Tibial artery (tissue), 4 donors: ENCODE results near the gene IGSF1.
"Not testable (repeated sequence)": the region's sequence is repeated elsewhere in the genome, so short reads cannot be mapped to it uniquely, and the experiment has no call there.

ENCODE experiments used
- DNase-seq, 2 donors: peaks; one replicate each; pipeline ENCODE4 v3.0.0-alpha.2; 2019
- H3K27ac ChIP-seq, 2 donors: fragments of 200-600 bp; sonication (generic) in 1 of 2; 1 replicate in 1 of 2; 2 replicates in 1 of 2; pipeline ENCODE4 v1.5.1; 2018 to 2019; ENCODE audit warnings: mild to moderate bottlenecking in 1 of 2
- H3K27me3 ChIP-seq, 2 donors: fragments of 200-600 bp; sonication (generic) in 1 of 2; one replicate each; pipeline versions ENCODE4 v1.5.1 to v1.6.0; 2016 to 2019
- H3K36me3 ChIP-seq, 3 donors: fragments of 200-600 bp; sonication (generic) in 2 of 3; one replicate each; pipeline ENCODE4 v1.5.1; 2016 to 2019; ENCODE audit warnings: mild to moderate bottlenecking in 2 of 3
- H3K4me1 ChIP-seq, 4 donors: fragments of 200-600 bp; sonication (generic) in 2 of 4; 1 replicate in 3 of 4; 2 replicates in 1 of 4; pipeline ENCODE4 v1.5.1; 2016 to 2019
- H3K4me3 ChIP-seq, 2 donors: fragments of 200-600 bp; sonication (generic) in 1 of 2; 1 replicate in 1 of 2; 2 replicates in 1 of 2; pipeline ENCODE4 v1.5.1; 2018 to 2019; ENCODE audit warnings: mild to moderate bottlenecking in 2 of 2
- H3K9me3 ChIP-seq, 3 donors: fragments of 200-600 bp; sonication (generic) in 1 of 3; one replicate each; pipeline ENCODE4 v1.5.1; 2016 to 2019
- CTCF ChIP-seq, 2 experiments: fragments of 200-600 bp in 1 of 2; fragments of 450-650 bp in 1 of 2; IDR thresholded peaks; one replicate each; pipeline ENCODE4 v1.5.1; 2017 to 2019; ENCODE audit warnings: antibody characterized with exemption in 2 of 2, mild to moderate bottlenecking in 1 of 2, moderate library complexity in 1 of 2
- intact Hi-C: fragments of 100-400 bp; cut with DNase I; formaldehyde crosslinking; loops from one replicate; pipeline ENCODE4 v1.15.0; 2023; ENCODE audit warnings: low total_unique reads

IGSF1 gene

DNA sequence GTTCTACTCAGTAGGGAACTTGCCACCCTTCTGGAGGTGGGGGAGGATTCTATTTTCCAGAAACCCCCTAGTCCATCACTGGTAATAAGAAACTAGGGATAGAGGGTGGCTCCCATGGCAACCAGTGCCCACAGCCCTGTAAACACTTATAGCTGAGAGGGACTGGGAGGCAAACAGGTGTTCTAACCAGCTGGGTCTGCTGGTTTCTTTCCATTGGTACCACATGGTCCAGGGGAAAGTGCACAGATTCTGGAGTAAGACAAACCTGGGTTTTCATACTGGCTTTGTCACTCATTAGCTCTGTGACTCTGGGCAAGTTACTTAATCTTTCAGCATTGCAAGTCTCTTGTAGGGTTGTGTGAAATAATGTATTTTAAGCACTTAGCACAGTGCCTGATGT is 26.9 kb downstream of the IGSF1 start:
- H3K36me3 ChIP-seq: no peaks in the 10 kb centered on the region
- intact Hi-C loops: no loop called here
- no peak for TF ChIP-seq CTCF (IDR thresholded peaks at IDR 0.05)
- no peaks in the 10 kb centered on the region for H3K27me3 ChIP-seq
- no peak overlapping the region for H3K4me3 ChIP-seq
- no peak overlapping the region for H3K27ac ChIP-seq
- DNase-seq: no peak
- H3K9me3 ChIP-seq: no peaks in the 10 kb centered on the region
- no peaks in the 10 kb centered on the region for H3K4me1 ChIP-seq

GRCh38 chrX:131257367-131257766 is 31.7 kb downstream of the IGSF1 start:
- H3K9me3 ChIP-seq: no peaks in the 10 kb centered on the region
- H3K27me3 ChIP-seq: no peaks in the 10 kb centered on the region
- no peak for DNase-seq
- H3K4me3 ChIP-seq: no peak overlapping the region
- H3K27ac ChIP-seq: no peak overlapping the region
- no peak for TF ChIP-seq CTCF (IDR thresholded peaks at IDR 0.05)
- intact Hi-C loops: no loop called here
- H3K4me1 ChIP-seq: no peaks in the 10 kb centered on the region
- H3K36me3 ChIP-seq: no peaks in the 10 kb centered on the region

GRCh38 chrX:131250984-131251738 is 37.9 kb downstream of the IGSF1 start:
- intact Hi-C loops, DNase-seq, H3K4me1 ChIP-seq, H3K36me3 ChIP-seq, H3K4me3 ChIP-seq, H3K27me3 ChIP-seq, H3K27ac ChIP-seq, H3K9me3 ChIP-seq: not testable (repeated sequence)

DNA sequence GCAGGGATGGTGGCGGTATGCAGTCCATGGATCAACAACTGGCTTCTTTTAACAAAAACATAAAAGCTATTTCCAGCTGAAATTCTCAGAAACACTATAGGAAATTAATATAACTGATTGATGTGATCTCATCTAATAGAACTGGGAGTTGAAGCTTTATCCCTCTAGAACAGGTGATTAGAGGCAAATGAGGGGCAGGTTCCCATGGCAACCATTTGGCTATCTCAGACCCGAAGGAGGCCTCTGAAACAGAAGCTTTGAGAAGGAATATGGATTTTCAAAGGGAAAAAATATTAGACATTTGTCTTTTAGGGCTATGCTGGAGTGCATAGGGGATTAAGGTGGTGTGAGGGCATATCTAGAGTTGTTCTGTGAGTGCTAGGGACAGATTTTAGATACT is 50.0 kb downstream of the IGSF1 start:
- intact Hi-C loops: no loop called here
- H3K4me3 ChIP-seq: no peak overlapping the region

GRCh38 chrX:131237363-131237762 is 51.7 kb downstream of the IGSF1 start:
- no peaks in the 10 kb centered on the region for H3K27me3 ChIP-seq
- H3K36me3 ChIP-seq: no peaks in the 10 kb centered on the region
- H3K27ac ChIP-seq: no peak overlapping the region
- no peaks in the 10 kb centered on the region for H3K4me1 ChIP-seq
- intact Hi-C loops: no loop called here
- no peak for TF ChIP-seq CTCF (IDR thresholded peaks at IDR 0.05)
- DNase-seq: no peak
- H3K4me3 ChIP-seq: no peak overlapping the region
- no peaks in the 10 kb centered on the region for H3K9me3 ChIP-seq

More for the DNA sequence above, 50.0 kb downstream of the IGSF1 start:
- Histone ChIP-seq H3K4me1 (no peaks in the 10 kb centered on the region), H3K36me3 (no peaks in the 10 kb centered on the region), H3K27ac (no peak overlapping the region), H3K9me3 (no peaks in the 10 kb centered on the region), H3K27me3 (no peaks in the 10 kb centered on the region)
- DNase-seq: no peak
- TF ChIP-seq CTCF (IDR thresholded peaks at IDR 0.05): no peak

GRCh38 chrX:131235768-131236545 is 53.1 kb downstream of the IGSF1 start:
- H3K27ac ChIP-seq: no peak overlapping the region
- no peak overlapping the region for H3K4me3 ChIP-seq
- no peaks in the 10 kb centered on the region for H3K36me3 ChIP-seq
- DNase-seq: no peak
- no peaks in the 10 kb centered on the region for H3K4me1 ChIP-seq
- no peaks in the 10 kb centered on the region for H3K27me3 ChIP-seq
- no peaks in the 10 kb centered on the region for H3K9me3 ChIP-seq
- intact Hi-C loops: no loop called here
- TF ChIP-seq CTCF (IDR thresholded peaks at IDR 0.05): no peak
